ENCODE measurements around the gene PRR30. TPM values are rescaled to one million over a fixed set of nuclear protein-coding genes. Genes with fewer than 3 reads are reported as not detected.

PRR30 gene
- polyA plus RNA-seq, 1 donor (not counting 4 experiments of a cell fraction or from before 2014, with no cell fraction given): not detected

- FAIRE-seq: no peak
- Histone ChIP-seq H3K27me3 (ENCODE audit: control insufficient read depth, extremely low read depth, insufficient read depth, low read length) (no peaks in the 10 kb centered on the region), H4K20me1 (ENCODE audit: control insufficient read depth, extremely low read depth, insufficient read depth, low read length) (no peaks in the 10 kb centered on the region), H2AFZ (ENCODE audit: control insufficient read depth, low read length) (no peak overlapping the region), H3K9me1 (ENCODE audit: control insufficient read depth, extremely low read depth, insufficient read depth, low read length) (no peaks in the 10 kb centered on the region), H3K27ac (ENCODE audit: control insufficient read depth, insufficient read depth, low read length) (no peak overlapping the region), H3K4me3 (ENCODE audit: control insufficient read depth in 2 of 3, extremely low read depth in 1 of 3, insufficient read depth in 2 of 3, low read depth in 1 of 3, low read length in 3 of 3) (no peak overlapping the region), H3K4me1 (ENCODE audit: control insufficient read depth, extremely low read depth, insufficient read depth, low read length) (peaks cover 5% of the 10 kb centered on the region), H3K9ac (ENCODE audit: control insufficient read depth, extremely low read depth, insufficient read depth, low read length) (no peak overlapping the region), H3K36me3 (ENCODE audit: control insufficient read depth in 2 of 2, extremely low read depth in 1 of 2, insufficient read depth in 2 of 2, low read length in 2 of 2) (no peaks in the 10 kb centered on the region), H3K9me3 (ENCODE audit: control insufficient read depth, low read depth, low read length) (no peaks in the 10 kb centered on the region), H3K79me2 (ENCODE audit: control insufficient read depth, insufficient read depth, low read length) (no peaks in the 10 kb centered on the region), H3K4me2 (ENCODE audit: control insufficient read depth, extremely low read depth, insufficient read depth, low read depth, low read length) (no peak overlapping the region)
- dilution Hi-C loops (cut with MboI; ENCODE audit: extremely low pct_ligation_motif_present, low sequenced_read_pairs): no loop called here
- DNase-seq (ENCODE audit: low read depth, low spot score): no peak
- TF ChIP-seq EZH2 (IDR thresholded peaks at IDR 0.05; ENCODE audit: low read length) (no peak), CTCF (optimal IDR thresholded peaks at IDR 0.05 in 1 of 3, IDR thresholded peaks at IDR 0.05 in 1 of 3, conservative IDR thresholded peaks at IDR 0.05 in 1 of 3; ENCODE audit: extremely low read depth in 1 of 3, insufficient read depth in 2 of 3, low read length in 3 of 3) (no peak)
Observed at GRCh38 chr2:27154488-27154887, 15.3 kb upstream of the PRR30 start.

DNA sequence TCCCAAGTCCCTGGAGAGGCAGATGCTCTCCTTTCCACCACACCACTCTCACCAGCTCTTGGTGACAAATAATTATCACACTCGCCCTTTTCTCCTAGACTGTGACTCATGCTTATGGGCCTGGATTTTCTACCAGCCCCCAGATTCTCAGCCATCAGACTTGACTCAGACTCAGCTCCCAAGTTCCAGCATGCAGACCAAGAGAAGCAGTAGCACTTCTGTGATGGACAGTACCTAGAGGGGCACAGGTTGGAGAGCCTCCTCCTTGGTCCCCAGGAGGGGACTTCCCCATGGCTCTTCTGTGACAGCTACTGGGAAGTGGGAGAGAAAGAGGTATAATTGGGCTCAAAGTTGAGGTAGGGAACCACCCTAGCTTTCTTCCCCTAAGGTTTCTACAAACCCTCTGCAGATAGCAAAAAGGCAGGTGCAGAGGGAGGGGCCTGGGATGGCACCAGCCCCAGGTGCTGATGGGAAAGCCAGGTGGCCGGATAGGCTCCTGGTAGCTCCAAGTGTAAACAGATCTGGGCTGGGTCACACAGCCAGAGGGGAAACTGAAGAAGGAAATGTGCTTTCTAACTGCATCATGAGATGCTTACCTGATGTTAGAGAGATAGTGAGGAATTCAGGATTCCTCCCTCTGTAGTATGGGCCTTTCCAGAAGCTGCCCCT, 13.7 kb upstream of the PRR30 start:
- no peaks in the 10 kb centered on the region for H3K9me3 ChIP-seq (ENCODE audit: control insufficient read depth, low read depth, low read length)
- H3K4me1 ChIP-seq (ENCODE audit: control insufficient read depth, extremely low read depth, insufficient read depth, low read length): peaks cover 5% of the 10 kb centered on the region
- H3K27me3 ChIP-seq (ENCODE audit: control insufficient read depth, extremely low read depth, insufficient read depth, low read length): peaks cover 7% of the 10 kb centered on the region
- no peak overlapping the region for H2AFZ ChIP-seq (ENCODE audit: control insufficient read depth, low read length)
- DNase-seq (ENCODE audit: low read depth, low spot score) (no peak), FAIRE-seq (no peak)
- H4K20me1 ChIP-seq (ENCODE audit: control insufficient read depth, extremely low read depth, insufficient read depth, low read length): no peaks in the 10 kb centered on the region
- dilution Hi-C loops (cut with MboI; ENCODE audit: extremely low pct_ligation_motif_present, low sequenced_read_pairs): no loop called here
- no peaks in the 10 kb centered on the region for H3K36me3 ChIP-seq (ENCODE audit: control insufficient read depth in 2 of 2, extremely low read depth in 1 of 2, insufficient read depth in 2 of 2, low read length in 2 of 2)
- H3K9me1 ChIP-seq (ENCODE audit: control insufficient read depth, extremely low read depth, insufficient read depth, low read length): no peaks in the 10 kb centered on the region
- no peak overlapping the region for H3K4me2 ChIP-seq (ENCODE audit: control insufficient read depth, extremely low read depth, insufficient read depth, low read depth, low read length)
- H3K27ac ChIP-seq (ENCODE audit: control insufficient read depth, insufficient read depth, low read length): no peak overlapping the region
- no peak overlapping the region for H3K4me3 ChIP-seq (ENCODE audit: control insufficient read depth in 2 of 3, extremely low read depth in 1 of 3, insufficient read depth in 2 of 3, low read depth in 1 of 3, low read length in 3 of 3)
- no peak overlapping the region for H3K9ac ChIP-seq (ENCODE audit: control insufficient read depth, extremely low read depth, insufficient read depth, low read length)
- H3K79me2 ChIP-seq (ENCODE audit: control insufficient read depth, insufficient read depth, low read length): no peaks in the 10 kb centered on the region
- TF ChIP-seq EZH2 (IDR thresholded peaks at IDR 0.05; ENCODE audit: low read length): no peak
- TF ChIP-seq CTCF (optimal IDR thresholded peaks at IDR 0.05 in 1 of 3, IDR thresholded peaks at IDR 0.05 in 1 of 3, conservative IDR thresholded peaks at IDR 0.05 in 1 of 3; ENCODE audit: extremely low read depth in 1 of 3, insufficient read depth in 2 of 3, low read length in 3 of 3): no peak
